Gastrocnemius medialis (tissue), 4 donors: Measurements from ENCODE around the gene ST6GALNAC4.

ENCODE experiments used
- POLR2A ChIP-seq, 2 donors: fragments of 450-650 bp; IDR thresholded peaks; one replicate each; pipeline ENCODE4 v1.6.1; 2017; ENCODE audit warnings: antibody characterized with exemption in 2 of 2, mild to moderate bottlenecking in 2 of 2, moderate library complexity in 2 of 2
- TF ChIP-seq, protein P1 (sequence below), 5 experiments: fragments of 450-650 bp in 3 of 5; fragments of 200-600 bp in 2 of 5; sonication (generic) in 2 of 5; IDR thresholded peaks in 4 of 5; conservative IDR thresholded peaks in 1 of 5; 1 replicate in 4 of 5; 2 replicates in 1 of 5; pipeline ENCODE4 v1.5.1; 2016 to 2019; ENCODE audit warnings: antibody characterized with exemption in 5 of 5, mild to moderate bottlenecking in 3 of 5, moderate library complexity in 3 of 5

DNA sequence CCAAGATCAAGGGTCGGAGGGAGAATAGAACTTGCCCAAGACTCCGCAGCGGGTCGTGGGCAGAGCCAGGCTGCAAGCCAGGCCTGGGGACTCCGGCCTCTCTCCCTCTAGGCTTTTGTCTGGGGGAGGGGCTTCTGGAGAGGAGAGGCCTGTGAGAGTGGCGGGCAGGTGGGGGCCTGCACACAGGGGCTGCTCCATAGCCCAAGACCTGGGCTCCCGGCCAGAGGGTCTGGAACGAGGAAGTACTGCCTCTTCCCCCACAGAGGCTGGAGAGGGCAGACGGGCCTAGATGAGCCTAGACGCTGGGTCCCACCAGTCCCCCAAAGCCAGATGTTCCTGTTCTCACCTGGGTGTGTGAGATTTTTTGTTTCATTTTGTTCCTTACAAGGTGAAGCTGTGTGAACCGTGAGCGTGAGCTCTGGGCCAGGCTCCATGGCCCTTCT, 12.3 kb downstream of the ST6GALNAC4 start:
- no peak for TF ChIP-seq POLR2A (IDR thresholded peaks at IDR 0.05)
- TF ChIP-seq, protein P1, sequence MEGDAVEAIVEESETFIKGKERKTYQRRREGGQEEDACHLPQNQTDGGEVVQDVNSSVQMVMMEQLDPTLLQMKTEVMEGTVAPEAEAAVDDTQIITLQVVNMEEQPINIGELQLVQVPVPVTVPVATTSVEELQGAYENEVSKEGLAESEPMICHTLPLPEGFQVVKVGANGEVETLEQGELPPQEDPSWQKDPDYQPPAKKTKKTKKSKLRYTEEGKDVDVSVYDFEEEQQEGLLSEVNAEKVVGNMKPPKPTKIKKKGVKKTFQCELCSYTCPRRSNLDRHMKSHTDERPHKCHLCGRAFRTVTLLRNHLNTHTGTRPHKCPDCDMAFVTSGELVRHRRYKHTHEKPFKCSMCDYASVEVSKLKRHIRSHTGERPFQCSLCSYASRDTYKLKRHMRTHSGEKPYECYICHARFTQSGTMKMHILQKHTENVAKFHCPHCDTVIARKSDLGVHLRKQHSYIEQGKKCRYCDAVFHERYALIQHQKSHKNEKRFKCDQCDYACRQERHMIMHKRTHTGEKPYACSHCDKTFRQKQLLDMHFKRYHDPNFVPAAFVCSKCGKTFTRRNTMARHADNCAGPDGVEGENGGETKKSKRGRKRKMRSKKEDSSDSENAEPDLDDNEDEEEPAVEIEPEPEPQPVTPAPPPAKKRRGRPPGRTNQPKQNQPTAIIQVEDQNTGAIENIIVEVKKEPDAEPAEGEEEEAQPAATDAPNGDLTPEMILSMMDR (IDR thresholded peaks at IDR 0.05 in 4 of 5, conservative IDR thresholded peaks at IDR 0.05 in 1 of 5): no peak
